Left renal pelvis (tissue), 4 donors: Measurements from ENCODE around the gene UBE2V1. TPM values are rescaled to one million over a fixed set of nuclear protein-coding genes. Genes with fewer than 3 reads are reported as not detected.
A peak's percentile ranks its signal among the peaks of the same experiment; 100 is the strongest.
"Not testable (repeated sequence)": the region's sequence is repeated elsewhere in the genome, so short reads cannot be mapped to it uniquely, and the experiment has no call there.

ENCODE experiments used
- DNase-seq, 4 donors: peaks; one replicate each; pipeline ENCODE4 v3.0.0-alpha.2; 2013; ENCODE audit warnings: low read depth in 4 of 4, low spot score in 3 of 4
- polyA plus RNA-seq, 4 donors: library from polyadenylated mRNA; unstranded; fragments of 120-200 nt; gene quantifications; one replicate each; pipeline ENCODE4 v1.2.1, GENCODE V29; 2013; ENCODE audit not compliant: insufficient read length in 4 of 4

The UBE2V1 gene
- 100 to 1,000 TPM; 125 to 171 (median 158) TPM for polyA plus RNA-seq

DNA sequence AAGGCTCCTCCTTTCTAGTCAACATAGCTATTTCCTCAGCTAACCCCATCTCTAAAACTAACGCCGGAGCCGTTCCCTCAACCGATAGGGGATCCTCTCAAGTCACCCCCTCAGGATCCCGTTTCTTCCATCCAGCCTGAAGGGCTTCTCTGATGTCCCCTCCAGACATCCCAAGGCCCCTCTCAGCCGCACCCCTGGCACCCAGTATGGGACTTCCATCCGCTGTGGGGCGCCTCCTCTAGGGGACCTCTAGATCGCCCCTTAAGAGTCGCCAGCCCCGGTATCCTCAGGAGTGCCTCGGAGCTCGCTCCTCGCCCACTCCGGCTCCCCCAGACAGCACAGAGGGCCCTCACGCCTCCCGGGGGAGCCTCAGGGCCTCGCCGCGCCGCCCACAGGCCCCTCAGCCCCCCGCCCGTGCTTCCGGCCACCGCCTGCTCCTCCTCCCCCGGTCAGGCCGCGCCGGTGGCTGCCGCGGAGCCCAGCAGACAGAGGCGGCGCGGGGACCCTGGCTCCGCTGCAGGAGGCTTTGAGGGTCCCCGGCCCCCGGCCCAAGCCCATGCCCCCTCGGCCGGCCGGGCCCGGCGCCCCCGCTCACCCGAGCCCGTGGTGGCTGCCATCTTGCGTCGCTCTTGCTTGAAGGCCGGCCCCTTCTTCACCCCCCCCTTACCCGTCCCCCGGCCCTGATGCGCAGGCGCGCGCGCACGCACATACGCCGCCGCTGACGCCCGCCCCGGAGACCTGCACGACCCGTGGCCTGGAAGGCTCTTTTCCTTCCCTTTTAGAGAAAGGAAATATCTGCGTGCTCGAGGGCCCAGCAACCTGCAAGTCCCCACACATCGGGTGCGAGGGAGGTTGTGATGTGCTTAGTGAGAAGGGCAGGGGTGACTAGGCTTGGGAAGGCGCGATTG, at the start of gene UBE2V1:
Gene UBE2V1, minus strand, starts transcription at position 639 of the 908 bp plus-strand sequence. Its CDS starts 22 bp downstream, at position 617.
- peak; percentile 68 to 81 (median 76) for DNase-seq

GRCh38 chr20:50161494-50161893, 48.5 kb upstream of the UBE2V1 start:
- DNase-seq, result not testable (repeated sequence)

- DNase-seq, result peak; percentile 66 to 83 (median 78)
Observed at GRCh38 chr20:50153500-50154377, 40.8 kb upstream of the UBE2V1 start, which contains the start of gene PEDS1. Gene PEDS1 (minus strand): TSS chr20:50153723. CDS start chr20:50153637, 86 bp downstream.

GRCh38 chr20:50153153-50153499, 40.2 kb upstream of the UBE2V1 start:
- DNase-seq, result no peak

GRCh38 chr20:50152394-50153152, 39.6 kb upstream of the UBE2V1 start:
- no peak for DNase-seq

DNA sequence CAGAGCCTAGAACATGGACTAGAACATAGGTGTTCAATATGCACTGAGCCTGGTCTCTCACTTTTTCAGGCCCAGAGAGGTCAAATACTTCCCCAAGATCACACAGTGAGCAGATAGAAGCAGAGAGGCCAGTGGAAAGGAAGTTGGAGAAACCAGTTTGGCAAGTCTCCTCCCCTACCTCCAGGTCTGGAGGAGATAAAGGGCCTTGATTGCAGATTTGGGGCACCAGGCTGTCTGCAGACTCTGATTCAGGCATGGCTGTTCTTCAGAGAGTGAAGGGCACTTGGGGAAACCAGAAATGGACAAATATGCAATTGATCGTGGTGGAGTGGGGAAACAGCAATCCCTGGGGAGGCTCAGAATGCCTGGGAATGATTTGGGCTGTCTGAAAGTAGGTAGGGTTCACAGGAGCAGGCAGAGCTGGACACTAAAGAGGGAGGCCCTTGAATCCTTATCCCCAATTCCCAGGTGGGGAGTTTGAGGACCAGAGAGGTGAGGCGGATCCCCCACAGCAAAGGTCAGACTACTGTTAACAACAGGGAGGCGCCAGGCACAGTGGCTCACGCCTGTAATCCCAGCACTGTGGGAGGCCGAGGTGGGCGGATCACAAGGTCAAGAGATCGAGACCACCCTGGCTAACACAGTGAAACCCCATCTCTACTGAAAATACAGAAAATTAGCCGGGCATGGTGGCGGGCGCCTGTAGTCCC, 38.2 kb upstream of the UBE2V1 start:
- DNase-seq, result no peak

DNA sequence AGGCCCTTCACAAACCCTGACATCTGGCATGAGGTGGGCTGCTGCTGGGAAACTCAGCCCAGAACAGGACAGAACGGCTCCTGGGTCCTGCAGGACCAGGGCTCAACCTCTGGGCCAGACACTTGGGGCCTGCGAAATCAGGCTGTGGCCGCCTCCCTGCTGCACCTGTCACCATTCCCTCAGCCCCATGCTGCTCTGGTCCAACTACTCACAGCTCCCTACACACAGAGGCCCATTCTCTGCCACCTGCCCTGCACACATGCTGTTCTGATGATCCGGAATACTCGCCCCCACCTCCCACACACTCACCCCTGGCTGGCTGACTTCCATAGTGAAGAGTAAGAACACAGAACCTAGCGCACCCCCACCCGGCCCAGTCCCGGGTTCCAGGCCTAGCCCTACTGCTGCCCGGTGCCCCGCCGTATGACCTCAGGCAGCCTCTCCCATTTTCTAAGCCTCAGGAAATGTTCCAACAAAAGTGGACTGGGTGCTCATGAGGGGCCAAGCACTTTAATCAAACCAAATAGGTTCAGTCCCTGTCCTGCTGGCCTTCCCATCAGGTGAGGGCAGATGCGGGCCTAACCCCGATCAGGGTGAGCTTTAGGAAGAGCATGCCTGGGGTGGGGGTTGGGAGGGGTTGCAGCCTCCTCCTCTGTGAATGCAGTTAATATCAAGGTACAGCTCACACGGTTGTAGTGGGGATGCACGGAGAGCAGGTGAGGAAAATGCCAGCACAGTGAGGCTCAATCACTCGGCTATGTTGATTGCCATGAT, 36.7 kb upstream of the UBE2V1 start:
- DNase-seq, result no peak

DNA sequence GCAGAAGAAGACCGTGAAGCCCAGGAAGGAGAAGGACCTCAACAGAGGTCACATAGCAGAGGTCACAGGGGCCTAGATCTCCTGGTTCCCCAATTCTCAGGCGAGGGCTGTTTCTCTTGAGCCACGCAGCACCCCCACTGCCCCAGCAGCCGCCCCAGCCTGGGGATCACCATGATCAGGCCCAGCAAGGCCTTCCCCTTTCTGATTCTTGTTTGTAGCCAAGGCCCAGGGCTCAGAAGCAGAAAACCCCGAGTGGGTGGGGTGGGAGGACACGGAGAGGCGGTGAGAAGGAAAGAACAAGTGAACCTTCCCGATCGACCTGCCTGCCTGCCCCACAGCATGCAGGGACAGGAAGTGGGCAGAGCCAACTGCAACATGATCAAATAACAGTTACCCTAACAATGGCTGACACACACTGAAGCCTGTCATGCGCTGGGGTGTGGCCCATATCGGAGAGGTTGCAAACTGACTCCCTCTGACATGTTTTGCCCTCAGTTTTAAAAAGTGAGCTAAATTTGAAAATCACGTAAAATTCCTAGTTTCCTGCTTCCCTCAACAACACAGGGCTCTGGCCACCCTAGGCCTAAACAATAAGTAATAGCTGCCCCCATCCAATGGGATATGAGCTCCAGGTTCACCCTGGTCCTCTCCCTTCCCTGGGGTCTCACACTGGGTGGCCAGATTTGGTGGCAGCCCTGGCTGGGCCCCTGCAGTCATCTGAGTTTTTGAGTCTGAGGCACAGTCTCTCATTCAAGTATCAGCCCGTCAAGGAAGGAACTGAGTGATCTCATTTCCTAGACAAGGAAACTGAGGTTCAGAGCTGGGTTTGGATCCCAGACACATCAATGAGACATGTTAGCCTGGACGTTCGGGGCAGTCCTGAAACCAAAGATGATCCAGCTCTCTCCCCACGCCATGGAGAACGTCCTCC, 34.0 kb upstream of the UBE2V1 start:
- DNase-seq, result no peak

DNA sequence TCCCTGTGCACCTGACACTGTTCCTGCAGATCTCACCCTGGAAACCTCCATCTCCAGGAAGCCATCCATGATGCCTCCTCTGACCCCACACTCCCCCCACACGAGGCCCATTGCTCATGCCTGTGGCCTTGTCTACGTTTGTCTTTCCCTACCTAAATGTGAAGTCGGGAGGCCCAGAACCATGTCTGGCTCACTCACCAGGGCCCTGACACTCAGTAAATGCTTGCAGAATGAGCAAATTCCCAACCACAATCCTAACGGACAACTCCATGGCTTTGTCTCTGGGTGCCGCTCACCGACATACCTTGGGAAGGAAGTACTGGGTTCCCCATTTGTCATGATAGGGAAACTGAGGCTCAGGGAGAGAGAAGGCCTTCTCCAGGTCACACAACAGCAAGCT, 33.3 kb upstream of the UBE2V1 start:
- DNase-seq, result no peak

GRCh38 chr20:50145566-50145965, 32.6 kb upstream of the UBE2V1 start:
- no peak for DNase-seq

DNA sequence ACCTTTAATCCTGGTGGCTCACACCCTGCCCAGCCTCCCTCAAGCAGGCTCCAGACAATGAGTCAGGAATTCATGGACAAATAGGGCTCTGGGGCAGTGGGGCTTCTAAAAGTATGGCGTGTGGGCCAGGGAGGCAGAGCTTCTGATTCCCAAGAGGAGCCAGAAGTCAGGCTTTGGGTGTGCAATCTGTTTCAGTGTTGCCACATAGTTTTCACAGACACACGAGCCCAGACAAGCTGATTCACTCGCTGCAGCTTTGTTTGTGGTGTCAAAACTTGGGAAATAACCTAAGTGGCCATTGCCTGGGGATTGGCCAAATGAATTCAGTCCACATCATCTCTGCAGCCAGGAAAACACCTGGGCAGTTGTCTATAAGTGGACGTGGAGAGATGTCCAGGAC, 31.4 kb upstream of the UBE2V1 start:
- DNase-seq, result no peak

GRCh38 chr20:50142812-50143211, 29.9 kb upstream of the UBE2V1 start:
- no peak for DNase-seq

DNA sequence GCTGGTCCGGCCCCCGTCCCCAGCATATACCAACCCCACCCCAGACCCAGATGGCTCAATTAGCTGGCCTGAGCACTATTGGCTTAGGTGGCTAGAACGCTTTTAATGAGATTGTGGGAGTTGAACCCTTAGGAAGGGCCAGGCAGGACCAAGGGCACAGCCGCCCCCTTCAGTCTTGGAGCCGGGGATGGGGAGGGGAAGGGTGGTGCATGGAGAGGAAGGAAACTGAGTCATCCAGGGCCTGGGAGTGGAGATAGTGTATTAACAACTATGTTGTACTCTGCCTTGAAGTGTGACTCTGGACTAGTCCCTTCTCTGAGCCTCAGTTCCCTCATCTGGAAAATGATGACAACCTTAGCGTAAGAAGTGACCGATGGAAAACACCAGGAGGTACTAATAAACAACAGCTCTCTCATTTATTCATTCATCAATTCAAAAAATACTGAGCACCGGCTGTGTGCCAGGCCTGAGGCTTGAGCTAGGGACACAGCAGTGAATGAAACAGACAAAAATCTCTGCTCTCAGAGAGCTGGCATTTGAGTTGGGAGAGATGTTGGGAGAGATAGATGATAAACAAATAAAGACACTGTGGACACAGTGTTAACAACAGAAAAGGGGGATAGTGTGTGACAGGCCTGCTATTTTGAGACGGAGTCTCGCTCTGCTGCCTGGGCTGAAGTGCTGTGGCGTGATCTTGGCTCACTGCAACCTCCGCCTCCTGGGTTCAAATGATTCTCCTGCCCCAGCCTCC, 29.0 kb upstream of the UBE2V1 start:
- no peak for DNase-seq

GRCh38 chr20:50141018-50141675, 28.2 kb upstream of the UBE2V1 start:
- no peak for DNase-seq

GRCh38 chr20:50140339-50140859, 27.4 kb upstream of the UBE2V1 start:
- DNase-seq, result no peak
